ENCODE data around the gene FAM117B. TPM values are rescaled to one million over a fixed set of nuclear protein-coding genes. Genes with fewer than 3 reads are reported as not detected.
"Not testable (repeated sequence)": the region's sequence is repeated elsewhere in the genome, so short reads cannot be mapped to it uniquely, and the experiment has no call there.

FAM117B gene
- total RNA-seq, 1 experiment from 2014 or later = 8.0 TPM

- no peaks in the 10 kb centered on the region for H3K27me3 ChIP-seq (ENCODE audit: low read length)
- H3K36me3 ChIP-seq (ENCODE audit: insufficient read depth, low read length) = no peaks in the 10 kb centered on the region
- H4K20me1 ChIP-seq (ENCODE audit: insufficient read depth, low read depth, low read length) = peaks cover 34% of the 10 kb centered on the region
- no peaks in the 10 kb centered on the region for H3K9me3 ChIP-seq (ENCODE audit: low read length)
- no peaks in the 10 kb centered on the region for H3K9me2 ChIP-seq (replicated peaks; ENCODE audit: insufficient read depth, low read length)
- H3K79me2 ChIP-seq (ENCODE audit: low read length) = peaks cover 6% of the 10 kb centered on the region; the same call in 1 of the 2 replicates
- no peak for DNase-seq
- H2AFZ ChIP-seq (ENCODE audit: low read length) = no peak overlapping the region
- peaks cover 12% of the 10 kb centered on the region for H3K4me1 ChIP-seq (ENCODE audit: low read length)
- H3K9ac ChIP-seq (ENCODE audit: low read length) = no peak overlapping the region
- H3K27ac ChIP-seq (ENCODE audit: low read length) = no peak overlapping the region
- H3K4me2 ChIP-seq (ENCODE audit: low read depth, low read length, poor library complexity, severe bottlenecking) = no peak overlapping the region
- no peak overlapping the region for H3K4me3 ChIP-seq (ENCODE audit: low read length)
Measured at GRCh38 chr2:202643012-202643858, 8.5 kb downstream of the FAM117B start.

GRCh38 chr2:202652119-202652518 is 17.4 kb downstream of the FAM117B start:
- Histone ChIP-seq H3K27me3 (ENCODE audit: low read length) (no peaks in the 10 kb centered on the region), H4K20me1 (ENCODE audit: insufficient read depth, low read depth, low read length) (peaks cover 47% of the 10 kb centered on the region), H3K9ac (ENCODE audit: low read length) (no peak overlapping the region), H3K4me1 (ENCODE audit: low read length) (no peaks in the 10 kb centered on the region), H3K4me3 (ENCODE audit: low read length) (no peak overlapping the region), H3K79me2 (ENCODE audit: low read length) (peaks cover 4% of the 10 kb centered on the region; the same call in 1 of the 2 replicates), H3K9me2 (replicated peaks; ENCODE audit: insufficient read depth, low read length) (no peaks in the 10 kb centered on the region), H3K27ac (ENCODE audit: low read length) (no peak overlapping the region), H3K36me3 (ENCODE audit: insufficient read depth, low read length) (no peaks in the 10 kb centered on the region), H3K9me3 (ENCODE audit: low read length) (no peaks in the 10 kb centered on the region), H3K4me2 (ENCODE audit: low read depth, low read length, poor library complexity, severe bottlenecking) (no peak overlapping the region), H2AFZ (ENCODE audit: low read length) (no peak overlapping the region)
- DNase-seq = no peak

- Histone ChIP-seq H3K9me2 (replicated peaks; ENCODE audit: insufficient read depth, low read length) (no peaks in the 10 kb centered on the region), H3K4me3 (ENCODE audit: low read length) (no peak overlapping the region), H4K20me1 (ENCODE audit: insufficient read depth, low read depth, low read length) (peaks cover 45% of the 10 kb centered on the region), H3K27ac (ENCODE audit: low read length) (no peak overlapping the region), H3K36me3 (ENCODE audit: insufficient read depth, low read length) (no peaks in the 10 kb centered on the region), H3K79me2 (ENCODE audit: low read length) (peaks cover 7% of the 10 kb centered on the region; the same call in 1 of the 2 replicates), H2AFZ (ENCODE audit: low read length) (no peak overlapping the region), H3K9ac (ENCODE audit: low read length) (no peak overlapping the region), H3K27me3 (ENCODE audit: low read length) (no peaks in the 10 kb centered on the region), H3K9me3 (ENCODE audit: low read length) (no peaks in the 10 kb centered on the region), H3K4me1 (ENCODE audit: low read length) (no peaks in the 10 kb centered on the region), H3K4me2 (ENCODE audit: low read depth, low read length, poor library complexity, severe bottlenecking) (no peak overlapping the region)
- no peak for DNase-seq
Measured at GRCh38 chr2:202653890-202654289, 19.1 kb downstream of the FAM117B start.

GRCh38 chr2:202657876-202658275 is 23.1 kb downstream of the FAM117B start:
- H3K4me1 ChIP-seq (ENCODE audit: low read length) = no peaks in the 10 kb centered on the region

GRCh38 chr2:202660796-202661195 is 26.0 kb downstream of the FAM117B start:
- no peak for DNase-seq
- no peak overlapping the region for H2AFZ ChIP-seq (ENCODE audit: low read length)
- H3K4me1 ChIP-seq (ENCODE audit: low read length) = peaks cover 3% of the 10 kb centered on the region; the same call in 1 of the 2 replicates
- H3K27me3 ChIP-seq (ENCODE audit: low read length) = no peaks in the 10 kb centered on the region
- H3K27ac ChIP-seq (ENCODE audit: low read length) = no peak overlapping the region
- H3K9me3 ChIP-seq (ENCODE audit: low read length) = no peaks in the 10 kb centered on the region
- H3K9ac ChIP-seq (ENCODE audit: low read length) = no peak overlapping the region
- no peak overlapping the region for H3K4me2 ChIP-seq (ENCODE audit: low read depth, low read length, poor library complexity, severe bottlenecking)
- H3K4me3 ChIP-seq (ENCODE audit: low read length) = no peak overlapping the region
- 0 out of 2 replicates have a peak, but pooled peaks cover 3% of the 10 kb centered on the region for H3K79me2 ChIP-seq (ENCODE audit: low read length)
- peaks cover 36% of the 10 kb centered on the region; the same call in 1 of the 2 replicates for H4K20me1 ChIP-seq (ENCODE audit: insufficient read depth, low read depth, low read length)
- H3K9me2 ChIP-seq (replicated peaks; ENCODE audit: insufficient read depth, low read length) = no peaks in the 10 kb centered on the region
- H3K36me3 ChIP-seq (ENCODE audit: insufficient read depth, low read length) = no peaks in the 10 kb centered on the region

More at GRCh38 chr2:202657876-202658275, 23.1 kb downstream of the FAM117B start:
- H3K27me3 ChIP-seq (ENCODE audit: low read length) = no peaks in the 10 kb centered on the region
- H3K9me3 ChIP-seq (ENCODE audit: low read length) = no peaks in the 10 kb centered on the region
- no peak overlapping the region for H3K4me3 ChIP-seq (ENCODE audit: low read length)
- H3K36me3 ChIP-seq (ENCODE audit: insufficient read depth, low read length) = no peaks in the 10 kb centered on the region
- no peak overlapping the region for H3K27ac ChIP-seq (ENCODE audit: low read length)
- peaks cover 44% of the 10 kb centered on the region; the same call in 1 of the 2 replicates for H4K20me1 ChIP-seq (ENCODE audit: insufficient read depth, low read depth, low read length)
- DNase-seq = no peak
- 0 out of 2 replicates have a peak, but pooled peaks cover 3% of the 10 kb centered on the region for H3K79me2 ChIP-seq (ENCODE audit: low read length)
- H3K9ac ChIP-seq (ENCODE audit: low read length) = no peak overlapping the region
- no peaks in the 10 kb centered on the region for H3K9me2 ChIP-seq (replicated peaks; ENCODE audit: insufficient read depth, low read length)
- H2AFZ ChIP-seq (ENCODE audit: low read length) = no peak overlapping the region
- no peak overlapping the region for H3K4me2 ChIP-seq (ENCODE audit: low read depth, low read length, poor library complexity, severe bottlenecking)

GRCh38 chr2:202669841-202670240 is 35.1 kb downstream of the FAM117B start:
- H3K4me2 ChIP-seq (ENCODE audit: low read depth, low read length, poor library complexity, severe bottlenecking) = no peak overlapping the region
- no peak for DNase-seq
- H3K9me2 ChIP-seq (replicated peaks; ENCODE audit: insufficient read depth, low read length) = no peaks in the 10 kb centered on the region
- no peak overlapping the region for H3K9ac ChIP-seq (ENCODE audit: low read length)
- H4K20me1 ChIP-seq (ENCODE audit: insufficient read depth, low read depth, low read length) = peaks cover 33% of the 10 kb centered on the region
- H3K36me3 ChIP-seq (ENCODE audit: insufficient read depth, low read length) = no peaks in the 10 kb centered on the region
- no peaks in the 10 kb centered on the region for H3K27me3 ChIP-seq (ENCODE audit: low read length)
- peaks cover 12% of the 10 kb centered on the region for H3K4me1 ChIP-seq (ENCODE audit: low read length)
- no peak overlapping the region for H2AFZ ChIP-seq (ENCODE audit: low read length)
- peaks cover 3% of the 10 kb centered on the region; the same call in 1 of the 2 replicates for H3K79me2 ChIP-seq (ENCODE audit: low read length)
- H3K27ac ChIP-seq (ENCODE audit: low read length) = no peak overlapping the region
- H3K4me3 ChIP-seq (ENCODE audit: low read length) = no peak overlapping the region
- H3K9me3 ChIP-seq (ENCODE audit: low read length) = no peaks in the 10 kb centered on the region

GRCh38 chr2:202671317-202672035 is 36.7 kb downstream of the FAM117B start:
- no peaks in the 10 kb centered on the region for H3K9me2 ChIP-seq (replicated peaks; ENCODE audit: insufficient read depth, low read length)
- H3K36me3 ChIP-seq (ENCODE audit: insufficient read depth, low read length) = no peaks in the 10 kb centered on the region
- H3K9ac ChIP-seq (ENCODE audit: low read length) = no peak overlapping the region
- no peak overlapping the region for H3K4me2 ChIP-seq (ENCODE audit: low read depth, low read length, poor library complexity, severe bottlenecking)
- H3K9me3 ChIP-seq (ENCODE audit: low read length) = no peaks in the 10 kb centered on the region
- H3K79me2 ChIP-seq (ENCODE audit: low read length) = peaks cover 3% of the 10 kb centered on the region; the same call in 1 of the 2 replicates
- peaks cover 8% of the 10 kb centered on the region for H3K4me1 ChIP-seq (ENCODE audit: low read length)
- H4K20me1 ChIP-seq (ENCODE audit: insufficient read depth, low read depth, low read length) = peaks cover 23% of the 10 kb centered on the region
- no peak for DNase-seq
- no peak overlapping the region for H2AFZ ChIP-seq (ENCODE audit: low read length)
- no peaks in the 10 kb centered on the region for H3K27me3 ChIP-seq (ENCODE audit: low read length)
- H3K4me3 ChIP-seq (ENCODE audit: low read length) = no peak overlapping the region
- H3K27ac ChIP-seq (ENCODE audit: low read length) = no peak overlapping the region

GRCh38 chr2:202675097-202675496 is 40.3 kb downstream of the FAM117B start:
- not testable (repeated sequence) for H2AFZ ChIP-seq (ENCODE audit: low read length); H3K27me3 ChIP-seq (ENCODE audit: low read length); H3K4me2 ChIP-seq (ENCODE audit: low read depth, low read length, poor library complexity, severe bottlenecking); H3K4me1 ChIP-seq (ENCODE audit: low read length); H3K9me2 ChIP-seq (replicated peaks; ENCODE audit: insufficient read depth, low read length); DNase-seq; H3K4me3 ChIP-seq (ENCODE audit: low read length); H3K9ac ChIP-seq (ENCODE audit: low read length); H3K9me3 ChIP-seq (ENCODE audit: low read length); H3K79me2 ChIP-seq (ENCODE audit: low read length); H3K27ac ChIP-seq (ENCODE audit: low read length); H3K36me3 ChIP-seq (ENCODE audit: insufficient read depth, low read length)
- peaks cover 16% of the 10 kb centered on the region; the same call in 1 of the 2 replicates for H4K20me1 ChIP-seq (ENCODE audit: insufficient read depth, low read depth, low read length)
